Upper lobe of left lung (tissue), 4 donors: Measurements from ENCODE around the gene KCNAB1.

Source experiments
- CTCF ChIP-seq, 6 experiments: fragments of 450-650 bp in 4 of 6; fragments of 200-600 bp in 2 of 6; sonication (generic) in 2 of 6; IDR thresholded peaks; one replicate each; pipeline ENCODE4 v1.5.1; 2016 to 2019; ENCODE audit warnings: antibody characterized with exemption in 6 of 6
- POLR2A ChIP-seq, 4 donors: fragments of 450-650 bp; IDR thresholded peaks; one replicate each; pipeline ENCODE4 v1.5.1; 2016 to 2017; ENCODE audit warnings: antibody characterized with exemption in 4 of 4, mild to moderate bottlenecking in 2 of 4
- POLR2AphosphoS5 ChIP-seq, 2 donors: sonication (generic); formaldehyde crosslinking; IDR thresholded peaks; one replicate each; pipeline ENCODE4 v1.5.1; 2017; ENCODE audit warnings: antibody characterized with exemption in 2 of 2

- TF ChIP-seq POLR2AphosphoS5 (IDR thresholded peaks at IDR 0.05) (no peak), CTCF (IDR thresholded peaks at IDR 0.05) (no peak), POLR2A (IDR thresholded peaks at IDR 0.05) (no peak)
Observed at GRCh38 chr3:156539051-156539450, 418.7 kb downstream of the KCNAB1 start.
